Measurements from ENCODE around the gene PGAM5. TPM values are rescaled to one million over a fixed set of nuclear protein-coding genes. Genes with fewer than 3 reads are reported as not detected.

PGAM5 gene
- total and polyA plus RNA-seq, 2 experiments from 2014 or later: 10.2 to 28.7 TPM

DNA sequence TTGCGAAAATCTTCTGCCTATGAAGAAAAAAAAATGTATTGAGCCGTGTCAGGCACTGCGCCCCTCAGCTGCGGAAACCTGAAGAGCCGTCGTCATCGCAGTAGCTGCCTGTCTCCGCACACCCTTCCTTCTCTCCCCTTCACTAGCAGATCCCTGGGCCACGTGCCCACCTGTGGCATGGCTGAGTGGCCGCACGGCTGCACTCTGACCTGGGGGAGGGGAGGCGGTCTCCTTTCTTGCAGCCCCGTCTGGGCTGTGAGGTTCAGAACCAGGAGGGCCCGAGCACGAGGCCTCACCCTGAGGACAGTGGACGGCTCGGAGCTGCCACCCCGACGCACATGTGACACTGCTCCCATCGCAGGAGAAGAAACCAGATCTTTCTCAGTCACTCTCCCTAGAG is 24.9 kb downstream of the PGAM5 start:
- H3K9me2 ChIP-seq (ENCODE audit: insufficient read depth): no peaks in the 10 kb centered on the region
- H3K4me3 ChIP-seq: no peak overlapping the region
- no peaks in the 10 kb centered on the region for H3K4me1 ChIP-seq (ENCODE audit: insufficient read depth)
- no peak overlapping the region for H3K27ac ChIP-seq
- 87 to 94% methylated on average over 19 to 20 of the region's 20 CpGs for WGBS, 2 experiments (ENCODE audit: low coverage in 1 of 2, low lambda C conversion rate in 2 of 2, missing lambda C conversion rate in 2 of 2)
- H3K27me3 ChIP-seq (replicated peaks; ENCODE audit: insufficient read depth): no peaks in the 10 kb centered on the region
- no peaks in the 10 kb centered on the region for H3K9me3 ChIP-seq (ENCODE audit: low read depth)
- TF ChIP-seq EZH2 (IDR thresholded peaks at IDR 0.05; ENCODE audit: insufficient read depth, poor library complexity, severe bottlenecking) (no peak), EZH2phosphoT487 (IDR thresholded peaks at IDR 0.05; ENCODE audit: insufficient read depth, low read depth) (no peak)
- H2AFZ ChIP-seq: no peak overlapping the region
- H3K9ac ChIP-seq: no peak overlapping the region
- peaks cover 61% of the 10 kb centered on the region for H3K36me3 ChIP-seq (ENCODE audit: low read depth)
- peaks cover 27% of the 10 kb centered on the region for H3F3A ChIP-seq (ENCODE audit: insufficient read depth)
- H3K4me2 ChIP-seq (ENCODE audit: unreplicated experiment): no peak overlapping the region
- in situ Hi-C loops (cut with MboI): no loop called here
- H4K20me1 ChIP-seq (ENCODE audit: insufficient read depth): no peaks in the 10 kb centered on the region
- no peak for DNase-seq
- peaks cover 69% of the 10 kb centered on the region for H3K79me2 ChIP-seq (ENCODE audit: insufficient read depth)

GRCh38 chr12:132736378-132736777 is 25.7 kb downstream of the PGAM5 start:
- Histone ChIP-seq H3K9me3 (ENCODE audit: low read depth) (no peaks in the 10 kb centered on the region), H3K36me3 (ENCODE audit: low read depth) (peaks cover 65% of the 10 kb centered on the region), H3K79me2 (ENCODE audit: insufficient read depth) (peaks cover 78% of the 10 kb centered on the region), H4K20me1 (ENCODE audit: insufficient read depth) (no peaks in the 10 kb centered on the region), H3K4me2 (ENCODE audit: unreplicated experiment) (no peak overlapping the region), H3K9ac (no peak overlapping the region), H3K4me3 (no peak overlapping the region), H3K9me2 (ENCODE audit: insufficient read depth) (no peaks in the 10 kb centered on the region), H3F3A (ENCODE audit: insufficient read depth) (peaks cover 26% of the 10 kb centered on the region), H3K4me1 (ENCODE audit: insufficient read depth) (no peaks in the 10 kb centered on the region), H2AFZ (no peak overlapping the region), H3K27me3 (replicated peaks; ENCODE audit: insufficient read depth) (no peaks in the 10 kb centered on the region), H3K27ac (no peak overlapping the region)
- 92 to 93% methylated on average over 12 of the region's 12 CpGs for WGBS, 2 experiments (ENCODE audit: low coverage in 1 of 2, low lambda C conversion rate in 2 of 2, missing lambda C conversion rate in 2 of 2)
- TF ChIP-seq EZH2phosphoT487 (IDR thresholded peaks at IDR 0.05; ENCODE audit: insufficient read depth, low read depth) (no peak), EZH2 (IDR thresholded peaks at IDR 0.05; ENCODE audit: insufficient read depth, poor library complexity, severe bottlenecking) (no peak)
- in situ Hi-C loops (cut with MboI): no loop called here
- no peak for DNase-seq

DNA sequence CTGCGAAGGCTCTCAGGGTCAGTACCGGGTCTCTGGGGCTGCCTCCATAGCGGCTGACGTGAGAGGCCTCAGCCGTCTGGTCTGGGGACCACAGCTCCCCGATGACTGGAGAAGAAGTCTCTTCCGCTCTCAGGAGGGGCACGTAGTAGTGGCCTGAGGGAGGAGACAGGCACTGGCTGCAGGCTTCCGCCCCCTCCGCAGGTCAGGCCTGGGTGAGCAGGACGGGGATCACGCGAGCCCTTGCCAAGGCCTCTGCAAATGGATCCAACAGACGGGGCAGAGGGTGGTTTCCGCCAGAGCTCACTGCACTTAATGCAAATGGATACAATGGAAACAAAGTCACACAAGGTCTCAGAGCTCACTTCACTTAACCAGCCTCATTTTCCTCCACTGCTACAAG is 26.3 kb downstream of the PGAM5 start:
- TF ChIP-seq EZH2phosphoT487 (IDR thresholded peaks at IDR 0.05; ENCODE audit: insufficient read depth, low read depth): no peak
- TF ChIP-seq EZH2 (IDR thresholded peaks at IDR 0.05; ENCODE audit: insufficient read depth, poor library complexity, severe bottlenecking): no peak
- no peak overlapping the region for H2AFZ ChIP-seq
- in situ Hi-C loops (cut with MboI): no loop called here
- H3K9me3 ChIP-seq (ENCODE audit: low read depth): no peaks in the 10 kb centered on the region
- 94 to 99% methylated on average over 15 of the region's 15 CpGs for WGBS, 2 experiments (ENCODE audit: low coverage in 1 of 2, low lambda C conversion rate in 2 of 2, missing lambda C conversion rate in 2 of 2)
- H3K4me2 ChIP-seq (ENCODE audit: unreplicated experiment): no peak overlapping the region
- peaks cover 83% of the 10 kb centered on the region for H3K79me2 ChIP-seq (ENCODE audit: insufficient read depth)
- peaks cover 67% of the 10 kb centered on the region for H3K36me3 ChIP-seq (ENCODE audit: low read depth)
- H3K9ac ChIP-seq: no peak overlapping the region
- DNase-seq: no peak
- no peaks in the 10 kb centered on the region for H4K20me1 ChIP-seq (ENCODE audit: insufficient read depth)
- H3K4me3 ChIP-seq: no peak overlapping the region
- no peak overlapping the region for H3K27ac ChIP-seq
- H3K4me1 ChIP-seq (ENCODE audit: insufficient read depth): no peaks in the 10 kb centered on the region
- H3F3A ChIP-seq (ENCODE audit: insufficient read depth): peaks cover 27% of the 10 kb centered on the region
- H3K27me3 ChIP-seq (replicated peaks; ENCODE audit: insufficient read depth): no peaks in the 10 kb centered on the region
- H3K9me2 ChIP-seq (ENCODE audit: insufficient read depth): no peaks in the 10 kb centered on the region

DNA sequence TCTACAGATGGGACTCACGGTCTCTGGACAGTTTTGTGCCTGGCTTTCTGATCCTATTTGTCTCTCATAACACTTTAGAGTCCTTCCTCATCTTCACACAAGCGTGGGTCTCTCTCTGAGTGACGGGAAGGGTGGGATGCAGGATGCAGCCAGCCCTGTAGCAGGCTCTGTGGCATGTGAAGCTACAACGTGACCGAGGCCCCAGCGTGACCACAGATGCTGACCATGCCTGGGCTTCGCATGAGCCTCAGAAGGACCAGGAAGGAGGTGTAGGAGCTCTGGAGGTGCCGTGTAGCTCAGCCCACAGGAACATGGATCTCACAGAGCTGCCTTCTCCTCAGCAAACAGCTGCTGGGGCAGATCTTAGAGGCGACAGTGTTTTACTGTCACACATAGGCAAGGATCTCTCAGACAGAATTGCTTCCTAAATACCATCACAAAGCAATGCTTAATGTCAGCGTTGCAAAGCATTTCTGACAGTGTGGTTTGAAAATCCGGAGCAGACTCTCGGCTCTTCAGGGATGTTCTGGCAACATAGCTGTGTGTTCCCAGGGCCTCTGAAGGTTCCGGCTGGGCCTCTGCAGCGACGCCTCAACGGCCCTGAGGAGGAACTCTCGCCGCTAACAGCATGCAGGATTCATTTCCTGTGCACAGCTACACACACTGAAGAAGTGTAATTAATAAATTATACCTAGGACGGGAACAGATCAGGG is 29.1 kb downstream of the PGAM5 start:
- H3K27me3 ChIP-seq (replicated peaks; ENCODE audit: insufficient read depth): no peaks in the 10 kb centered on the region
- H3K4me3 ChIP-seq: no peak overlapping the region
- no peak overlapping the region for H3K27ac ChIP-seq
- no peak overlapping the region for H2AFZ ChIP-seq
- in situ Hi-C loops (cut with MboI): no loop called here
- no peak overlapping the region for H3K9ac ChIP-seq
- H3K79me2 ChIP-seq (ENCODE audit: insufficient read depth): peaks cover 97% of the 10 kb centered on the region
- H3K9me3 ChIP-seq (ENCODE audit: low read depth): no peaks in the 10 kb centered on the region
- DNase-seq: no peak
- peaks cover 15% of the 10 kb centered on the region for H4K20me1 ChIP-seq (ENCODE audit: insufficient read depth)
- peaks cover 77% of the 10 kb centered on the region for H3K36me3 ChIP-seq (ENCODE audit: low read depth)
- peaks cover 21% of the 10 kb centered on the region; the same call in 1 of the 2 replicates for H3F3A ChIP-seq (ENCODE audit: insufficient read depth)
- no peak overlapping the region for H3K4me2 ChIP-seq (ENCODE audit: unreplicated experiment)
- TF ChIP-seq EZH2phosphoT487 (IDR thresholded peaks at IDR 0.05; ENCODE audit: insufficient read depth, low read depth): no peak
- 71 to 75% methylated on average over 19 of the region's 19 CpGs for WGBS, 2 experiments (ENCODE audit: low coverage in 1 of 2, low lambda C conversion rate in 2 of 2, missing lambda C conversion rate in 2 of 2)
- H3K4me1 ChIP-seq (ENCODE audit: insufficient read depth): no peaks in the 10 kb centered on the region
- no peaks in the 10 kb centered on the region for H3K9me2 ChIP-seq (ENCODE audit: insufficient read depth)
